Fibroblast of skin of right quadriceps (primary cell): ENCODE measurements around the gene TMEM221.

Experiments
- DNase-seq: peaks from one replicate; pipeline ENCODE4 v3.0.0-alpha.2; 2013

TMEM221 gene

DNA sequence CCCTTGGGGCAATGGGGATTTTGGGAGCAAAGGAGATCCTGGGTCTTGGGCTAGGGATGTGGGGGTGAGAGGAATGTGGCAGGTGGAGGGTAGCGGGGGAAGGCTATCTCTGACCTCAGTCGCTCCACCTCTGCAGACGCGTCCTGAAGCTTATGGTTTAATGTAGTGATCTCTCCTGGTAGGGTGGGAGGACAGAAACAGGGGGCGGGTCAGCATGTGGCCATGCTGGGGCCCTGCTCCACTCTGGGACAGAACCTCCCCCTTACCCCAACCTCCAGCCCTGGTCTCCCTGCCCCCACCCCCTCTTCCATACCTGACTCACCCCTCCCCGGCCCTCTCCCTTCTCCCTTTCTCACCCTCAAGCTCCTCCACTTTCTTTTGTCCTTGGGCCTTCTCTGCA lies 44.5 kb downstream of the TMEM221 start:
- no peak for DNase-seq

DNA sequence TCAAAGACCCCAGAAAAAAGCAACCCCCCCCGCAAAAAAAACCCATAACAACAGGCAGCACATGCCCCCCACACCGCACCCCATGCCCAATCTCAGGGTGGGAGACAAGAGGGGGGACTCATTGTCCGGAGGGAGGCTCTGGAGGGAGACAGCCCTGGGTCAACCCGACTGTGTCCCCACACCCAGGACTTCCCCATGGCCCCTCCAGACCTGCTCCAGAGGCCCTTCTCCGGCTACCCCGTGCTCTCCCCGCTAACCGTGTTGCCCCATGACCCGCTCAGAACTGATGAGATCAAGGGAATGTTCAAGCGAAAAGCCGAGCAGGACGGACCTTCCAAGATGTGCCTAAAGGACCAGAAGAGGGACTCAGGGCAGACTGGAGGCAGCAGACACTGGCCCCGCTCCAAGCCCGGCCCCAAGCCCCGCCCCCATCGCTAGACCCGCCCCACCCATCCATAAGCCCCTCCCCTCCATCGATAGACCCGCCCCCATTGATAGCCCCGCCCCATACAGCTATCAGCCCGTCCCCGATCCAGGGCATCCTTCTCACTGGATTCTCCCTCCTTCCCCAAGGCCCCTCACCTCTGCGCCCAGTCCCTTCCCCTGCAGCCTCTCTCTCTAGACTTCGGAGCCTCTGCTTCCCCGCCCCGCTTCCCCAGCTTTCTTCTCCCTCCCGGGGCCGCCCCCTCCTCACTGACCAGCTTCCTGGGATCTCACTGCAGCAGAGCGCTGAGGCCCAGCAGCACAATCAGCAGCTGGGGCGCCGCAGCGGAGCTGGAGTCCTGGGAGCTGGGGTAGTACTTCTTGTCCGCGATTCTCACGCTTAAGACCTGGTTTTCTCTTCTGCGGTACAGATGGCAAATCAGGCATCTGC lies 45.2 kb downstream of the TMEM221 start:
- no peak for DNase-seq

DNA sequence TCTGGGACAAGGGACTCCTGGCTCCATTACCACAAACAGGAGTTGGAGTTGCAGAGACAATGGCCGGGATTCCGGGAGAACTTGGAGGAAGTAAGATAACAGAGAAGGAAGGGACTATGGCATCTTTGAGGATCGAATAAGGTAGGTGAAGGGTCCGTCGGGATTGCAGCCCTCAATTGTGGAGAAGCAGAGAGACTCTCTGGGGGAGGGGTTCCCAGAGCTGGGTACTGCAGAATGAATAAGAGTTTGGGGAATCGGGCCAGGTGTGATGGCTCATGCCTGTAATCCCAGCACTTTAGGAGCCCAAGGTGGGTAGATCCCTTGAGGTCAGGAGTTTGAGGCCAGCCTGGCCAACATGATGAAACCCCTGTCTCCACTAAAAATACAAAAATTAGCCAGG lies 46.8 kb downstream of the TMEM221 start:
- no peak for DNase-seq

DNA sequence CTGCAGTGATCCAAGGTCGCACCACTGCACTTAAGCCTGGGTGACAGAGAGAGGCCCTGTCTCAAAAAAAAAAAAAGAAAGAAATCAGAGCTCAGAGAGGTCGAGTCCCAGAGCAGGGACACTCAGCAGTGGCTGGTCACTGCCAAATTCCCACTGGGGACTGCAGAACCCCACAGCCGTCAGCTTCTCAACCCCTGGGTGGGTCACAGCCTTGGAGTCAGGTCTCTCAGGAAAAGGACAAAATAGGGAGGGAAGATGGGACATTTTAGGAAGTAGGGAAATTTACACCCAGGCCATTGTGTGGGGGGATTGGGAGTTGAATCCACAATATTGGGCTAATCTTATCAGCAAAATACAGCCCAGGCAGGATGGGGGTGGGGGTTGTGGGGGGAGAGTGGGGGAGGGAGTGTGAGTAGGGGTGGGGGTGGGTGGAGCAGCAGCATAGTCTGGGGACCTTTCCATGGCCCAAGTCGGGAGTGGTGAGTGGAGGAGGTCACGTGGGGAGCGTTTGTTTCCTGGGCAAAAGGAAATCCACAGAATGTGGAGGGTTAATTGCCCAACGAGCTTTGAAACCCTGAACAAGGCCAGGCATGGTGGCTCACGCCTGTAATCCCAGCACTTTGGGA lies 49.5 kb downstream of the TMEM221 start:
- DNase-seq: no peak

DNA sequence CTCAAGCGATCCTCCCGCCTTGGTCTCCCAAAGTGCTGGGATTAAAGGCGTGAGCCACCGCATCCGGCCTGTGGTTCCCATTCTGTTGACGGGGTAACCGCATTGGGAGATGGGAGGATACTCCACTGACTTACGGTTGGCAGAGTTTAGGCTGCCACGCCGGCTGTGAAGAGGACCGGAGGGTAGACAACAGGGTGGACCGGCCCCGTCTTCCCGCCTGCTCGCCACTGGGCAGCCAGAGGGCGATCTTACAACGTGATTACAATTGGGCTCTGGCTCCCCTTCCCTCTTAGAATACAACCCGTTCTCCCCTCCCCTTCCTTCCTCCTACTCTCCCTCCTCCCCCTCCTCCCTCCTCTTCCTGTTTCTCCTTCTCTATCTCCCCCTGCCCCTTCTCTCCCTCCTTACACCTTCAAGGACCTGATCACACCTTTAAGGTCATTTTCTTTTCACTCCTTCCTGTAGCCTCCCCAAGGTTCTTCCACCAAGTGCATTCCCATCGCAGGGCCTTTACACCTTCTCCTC lies 53.5 kb downstream of the TMEM221 start:
- DNase-seq: peak; percentile 41

DNA sequence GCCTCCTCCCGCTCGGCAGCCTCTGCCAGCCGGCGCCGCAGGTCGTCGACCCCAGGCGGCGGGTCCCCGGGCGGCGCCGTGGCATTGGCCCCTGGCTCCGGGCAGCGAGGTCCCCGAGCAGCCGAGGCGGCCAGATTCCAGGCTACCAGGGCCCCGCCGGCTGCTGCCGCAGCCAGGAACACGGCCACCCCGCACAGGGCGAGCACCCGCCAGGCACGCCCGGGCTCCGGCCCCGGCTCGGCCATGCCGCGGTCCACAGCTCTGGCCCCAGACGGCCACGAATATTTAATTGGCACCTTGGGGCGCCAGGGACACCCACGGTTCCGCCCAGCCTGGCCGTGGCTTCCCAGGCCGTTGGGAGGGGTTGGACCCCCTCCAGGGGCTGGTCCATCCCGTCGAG lies 54.6 kb downstream of the TMEM221 start, which contains the start of gene CCDC194:
Gene CCDC194, minus strand, starts transcription at position 283 of the 400 bp plus-strand sequence. Its CDS starts 38 bp downstream, at position 245.
- no peak for DNase-seq

DNA sequence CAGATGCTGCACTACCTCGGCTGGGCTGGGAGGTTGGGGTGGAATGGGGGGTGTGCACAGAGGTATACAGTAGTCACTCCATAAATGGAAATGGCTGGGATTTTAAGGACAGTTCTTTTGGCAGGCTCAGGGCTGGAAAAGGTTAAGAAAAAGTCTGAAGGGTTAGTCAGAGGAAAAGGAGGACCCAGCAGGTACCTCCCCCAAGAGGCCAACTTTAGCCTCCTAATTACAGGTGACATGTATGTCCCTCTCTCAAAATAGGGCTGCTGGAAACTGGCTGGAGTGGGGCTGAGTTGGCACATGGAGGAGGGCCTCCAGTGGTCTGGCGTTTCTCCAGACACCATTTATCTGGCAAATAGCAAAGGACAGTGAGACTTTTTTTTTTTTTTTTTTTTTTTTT lies 55.5 kb downstream of the TMEM221 start:
- DNase-seq: no peak

DNA sequence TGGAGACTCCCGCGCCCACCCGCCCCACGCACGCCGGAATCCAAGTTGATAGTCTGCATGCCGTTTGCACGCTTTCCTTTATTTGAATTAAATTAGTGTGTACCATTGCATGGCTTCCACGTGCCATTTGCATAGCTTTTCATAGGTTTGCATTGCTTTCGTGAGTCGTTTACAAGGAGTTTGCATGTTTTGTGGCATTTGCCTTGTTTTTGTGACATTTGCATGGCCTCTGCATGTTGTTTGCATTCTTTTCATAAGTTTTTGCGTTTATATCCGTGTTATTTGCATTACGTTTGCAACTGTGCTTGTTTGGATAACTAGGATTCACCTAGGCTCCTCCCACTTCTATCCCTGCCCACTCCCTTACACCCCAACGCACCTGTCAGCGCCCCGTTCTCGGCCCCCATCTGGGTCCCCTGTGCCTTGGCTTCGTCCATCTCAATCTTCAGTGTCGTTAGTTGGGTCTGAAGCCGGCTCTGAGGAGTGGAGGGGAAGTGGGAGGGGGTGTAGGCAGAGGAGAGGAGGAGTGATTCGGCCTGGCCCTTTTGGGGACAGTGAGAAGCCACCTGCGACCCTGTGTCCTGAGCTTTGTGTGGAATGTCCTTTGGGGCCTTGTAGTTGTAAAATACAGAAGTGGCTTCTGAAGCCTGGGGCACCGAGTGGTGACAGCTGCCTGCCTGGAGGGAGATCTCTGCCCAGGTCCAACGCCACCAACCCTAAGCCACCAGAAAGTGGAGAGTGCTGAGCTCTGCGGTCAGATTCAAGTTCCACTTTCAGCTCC lies 56.9 kb downstream of the TMEM221 start:
- DNase-seq: no peak

DNA sequence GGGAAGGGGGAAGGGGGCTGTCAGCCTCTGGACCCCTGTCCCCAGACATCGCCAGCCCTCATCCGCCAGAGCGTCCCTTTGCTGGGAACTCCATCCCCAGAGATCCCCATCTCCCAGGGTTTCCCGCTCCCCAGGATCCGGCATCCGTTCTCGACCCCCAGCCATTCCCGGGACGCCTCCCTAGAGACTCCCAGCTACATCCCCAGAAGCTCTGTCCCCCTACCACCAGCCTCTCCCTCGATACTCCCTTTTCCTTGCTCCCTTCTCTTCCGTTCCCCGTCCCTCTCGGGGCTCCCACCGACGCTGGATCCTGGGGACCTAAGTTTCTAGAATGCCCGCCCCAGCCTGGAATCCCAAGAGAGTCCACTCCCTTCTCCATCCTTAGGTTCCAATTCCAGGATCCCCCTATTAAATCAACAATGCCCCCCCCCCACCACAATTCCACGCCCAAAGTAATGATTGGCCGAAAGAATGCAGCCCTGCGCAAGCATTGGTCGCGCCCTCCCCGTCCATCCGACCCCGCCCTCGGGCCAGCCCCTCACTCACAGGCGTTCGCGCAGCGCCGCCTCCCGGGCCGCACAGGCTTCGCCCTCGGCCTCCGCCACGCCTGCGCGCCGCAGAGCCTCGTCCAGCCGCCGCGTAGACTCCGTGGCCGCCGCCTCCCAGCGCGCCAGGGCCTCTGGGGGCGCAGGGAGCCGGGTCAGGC lies 57.6 kb downstream of the TMEM221 start:
- DNase-seq: peak; percentile 89

DNA sequence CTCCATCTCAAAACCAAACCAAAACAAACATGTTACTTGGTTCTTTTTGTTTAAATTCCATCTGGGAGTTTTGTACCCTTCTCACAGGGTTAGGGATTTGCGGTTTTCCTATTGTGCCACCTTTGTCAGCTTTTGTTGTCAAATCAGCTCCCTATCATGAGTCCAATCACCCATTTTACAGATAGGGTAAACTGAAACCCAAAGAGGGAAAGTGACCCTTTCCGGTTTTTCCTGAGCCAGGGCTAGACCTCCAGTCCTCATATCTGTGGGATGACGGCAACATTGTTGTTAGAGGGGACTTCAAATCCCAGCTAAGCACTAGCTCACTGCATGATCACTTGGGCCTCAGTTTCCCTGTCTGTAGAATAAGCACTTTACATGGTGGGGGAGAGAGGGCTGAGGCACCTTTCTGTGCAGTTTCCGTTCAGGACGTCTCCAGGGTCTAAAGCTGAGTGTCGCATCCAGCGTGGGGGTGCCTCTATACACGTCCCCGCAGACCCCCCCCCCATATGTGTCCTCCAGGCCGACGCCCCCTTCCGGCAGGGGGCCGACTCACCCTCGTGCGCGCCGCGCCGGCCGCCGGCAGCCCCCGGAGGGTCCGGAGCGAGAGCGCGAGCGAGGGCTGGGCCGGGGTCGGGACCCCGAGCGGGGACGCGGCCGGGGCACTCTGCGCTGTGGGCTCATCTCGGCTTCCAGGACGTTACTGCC lies 58.4 kb downstream of the TMEM221 start:
- no peak for DNase-seq

DNA sequence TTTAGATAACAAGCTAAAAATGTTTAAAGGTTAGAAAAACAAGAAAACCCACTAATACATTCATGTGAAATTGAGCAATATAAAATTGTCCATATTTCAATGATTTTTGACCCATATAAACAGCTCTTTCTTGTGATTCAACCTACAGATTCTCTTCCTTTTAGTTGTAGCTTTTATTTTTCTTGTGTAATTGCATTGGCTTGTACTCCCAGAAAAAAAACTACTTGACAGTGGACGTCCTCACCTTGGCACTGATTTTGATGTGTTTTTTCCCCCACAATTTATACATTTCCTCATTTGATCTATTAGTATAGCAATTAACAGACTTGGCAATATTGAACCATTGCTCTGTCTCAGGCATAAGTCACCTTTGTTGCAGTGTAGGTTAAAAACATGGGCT lies 59.2 kb downstream of the TMEM221 start:
- DNase-seq: no peak

DNA sequence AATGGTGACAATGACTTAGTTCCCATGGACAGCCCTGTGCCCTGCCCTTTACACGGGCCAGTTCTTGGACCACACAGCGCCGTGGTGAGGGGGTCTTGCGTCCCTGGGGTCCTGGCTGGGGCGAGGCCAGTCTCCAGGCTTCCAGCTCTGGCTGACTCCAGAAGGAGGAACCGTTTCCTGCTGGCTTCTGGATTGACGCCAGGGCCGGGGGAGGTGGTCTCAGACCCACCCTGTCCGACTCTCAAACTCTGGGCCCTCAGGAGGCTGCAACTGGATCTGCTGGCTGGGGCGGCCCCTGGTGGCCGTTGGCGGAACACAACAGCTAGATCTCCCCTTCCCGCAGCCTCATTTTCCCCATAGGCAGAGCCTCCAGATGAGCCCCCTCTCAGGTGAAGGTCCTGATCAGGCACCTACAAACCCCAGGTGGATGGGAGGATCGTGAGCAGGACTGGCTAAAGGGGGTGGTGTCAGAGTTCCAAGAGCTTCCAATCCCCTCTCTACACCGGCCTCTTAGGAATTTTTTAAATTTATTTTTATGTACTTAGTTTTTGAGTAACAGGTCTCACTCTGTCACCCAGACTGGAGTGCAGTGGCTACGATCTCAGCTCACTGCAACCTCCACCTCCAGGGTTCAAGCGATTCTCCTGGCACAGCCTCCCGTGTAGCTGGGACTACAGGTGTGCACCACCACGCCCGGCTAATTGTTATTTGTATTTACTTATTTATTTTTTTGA lies 62.4 kb downstream of the TMEM221 start:
- peak; percentile 44 for DNase-seq
